ENCODE data around the gene OCLN.
"Not testable (repeated sequence)": the region's sequence is repeated elsewhere in the genome, so short reads cannot be mapped to it uniquely, and the experiment has no call there.

The OCLN gene, protein sequence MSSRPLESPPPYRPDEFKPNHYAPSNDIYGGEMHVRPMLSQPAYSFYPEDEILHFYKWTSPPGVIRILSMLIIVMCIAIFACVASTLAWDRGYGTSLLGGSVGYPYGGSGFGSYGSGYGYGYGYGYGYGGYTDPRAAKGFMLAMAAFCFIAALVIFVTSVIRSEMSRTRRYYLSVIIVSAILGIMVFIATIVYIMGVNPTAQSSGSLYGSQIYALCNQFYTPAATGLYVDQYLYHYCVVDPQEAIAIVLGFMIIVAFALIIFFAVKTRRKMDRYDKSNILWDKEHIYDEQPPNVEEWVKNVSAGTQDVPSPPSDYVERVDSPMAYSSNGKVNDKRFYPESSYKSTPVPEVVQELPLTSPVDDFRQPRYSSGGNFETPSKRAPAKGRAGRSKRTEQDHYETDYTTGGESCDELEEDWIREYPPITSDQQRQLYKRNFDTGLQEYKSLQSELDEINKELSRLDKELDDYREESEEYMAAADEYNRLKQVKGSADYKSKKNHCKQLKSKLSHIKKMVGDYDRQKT

DNA sequence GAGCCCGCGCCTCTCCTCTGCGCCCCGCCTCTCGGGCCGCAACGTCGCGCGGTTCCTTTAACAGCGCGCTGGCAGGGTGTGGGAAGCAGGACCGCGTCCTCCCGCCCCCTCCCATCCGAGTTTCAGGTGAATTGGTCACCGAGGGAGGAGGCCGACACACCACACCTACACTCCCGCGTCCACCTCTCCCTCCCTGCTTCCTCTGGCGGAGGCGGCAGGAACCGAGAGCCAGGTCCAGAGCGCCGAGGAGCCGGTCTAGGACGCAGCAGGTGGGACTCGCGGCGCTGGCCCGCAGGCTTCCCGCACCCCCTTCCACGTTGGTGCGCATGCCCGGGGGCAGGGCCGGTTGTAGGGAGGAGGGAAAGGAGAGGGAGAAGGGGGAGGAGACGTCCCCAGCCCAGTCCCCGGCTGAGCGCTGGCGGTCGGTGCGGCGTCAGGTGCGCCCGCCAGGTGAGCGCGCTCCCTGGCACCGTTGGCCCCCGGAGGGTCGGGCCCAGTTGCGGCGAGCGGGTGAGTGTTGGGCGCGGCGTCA, at the start of gene OCLN:
TSS of gene OCLN (plus strand) at position 400 of the 532 bp plus-strand sequence. CDS start 11,455 bp downstream, outside the sequence.
- DNase-seq, result no peak

DNA sequence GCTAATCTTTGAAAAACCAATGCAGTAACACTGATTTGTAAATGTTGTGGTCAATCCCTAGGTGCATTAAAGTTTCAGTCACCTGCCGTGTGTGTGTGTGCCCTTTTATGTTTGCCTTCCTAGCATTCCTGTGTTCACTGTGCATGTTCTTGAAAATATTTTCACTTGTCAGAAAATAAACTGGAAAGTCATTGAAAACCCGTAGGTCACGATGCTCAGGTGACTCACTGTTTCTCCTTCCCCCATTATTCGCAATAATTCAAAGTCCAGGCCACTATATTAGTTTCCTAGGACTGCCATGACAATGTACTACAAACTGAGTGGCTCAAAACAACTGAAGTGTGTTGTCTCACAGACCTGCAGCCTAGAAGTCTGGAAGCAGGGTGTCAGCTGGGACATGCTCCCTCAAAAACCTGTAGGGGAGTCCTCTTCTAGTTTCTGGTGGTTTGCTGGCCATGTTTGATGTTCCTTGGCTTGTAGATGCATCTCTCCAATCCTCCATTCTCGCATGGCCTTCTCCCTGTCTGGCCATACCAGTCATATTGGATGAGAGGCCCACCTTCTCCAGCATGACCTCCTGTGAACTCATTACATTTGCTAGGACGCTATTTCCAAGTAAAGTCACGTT, 48.3 kb upstream of the OCLN start:
- DNase-seq, result no peak

DNA sequence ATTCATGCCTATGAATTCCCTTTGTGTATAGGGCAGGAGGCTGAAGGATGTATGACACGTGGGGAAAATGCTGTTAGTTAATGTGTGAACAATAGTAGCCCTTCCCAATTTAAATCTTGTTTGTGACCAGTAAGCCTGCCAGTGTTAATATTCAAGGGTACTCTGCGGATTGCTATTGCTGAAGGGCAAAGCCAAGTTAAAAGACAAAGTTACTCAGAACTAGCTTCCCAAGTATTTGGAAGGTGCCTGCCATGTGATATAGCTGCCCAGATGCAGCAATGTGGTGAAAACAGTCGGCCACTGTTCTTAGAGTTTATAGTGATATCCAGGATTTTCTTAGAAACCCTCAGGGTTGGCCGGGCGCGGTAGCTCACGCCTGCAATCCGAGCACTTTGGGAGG, 43.1 kb upstream of the OCLN start:
- DNase-seq, result no peak

DNA sequence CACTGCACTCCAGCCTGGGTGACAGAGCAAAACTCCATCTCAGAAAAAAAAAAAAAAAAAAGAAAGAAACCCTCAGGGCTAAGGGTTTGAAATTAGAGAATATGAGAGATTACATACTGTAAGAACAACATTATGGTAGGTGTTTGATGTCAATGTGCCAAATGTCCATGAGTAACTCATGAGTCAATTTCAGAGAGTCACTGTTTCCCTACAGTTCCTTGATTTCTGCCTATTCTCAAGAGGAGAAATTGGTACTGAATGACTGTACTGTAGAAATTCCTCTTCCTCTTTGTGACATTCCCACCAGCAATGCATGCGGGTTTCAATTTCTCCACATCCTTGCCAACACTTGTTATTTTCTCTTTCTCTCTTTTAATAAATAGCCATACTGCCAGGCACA, 42.5 kb upstream of the OCLN start:
- DNase-seq, result no peak

DNA sequence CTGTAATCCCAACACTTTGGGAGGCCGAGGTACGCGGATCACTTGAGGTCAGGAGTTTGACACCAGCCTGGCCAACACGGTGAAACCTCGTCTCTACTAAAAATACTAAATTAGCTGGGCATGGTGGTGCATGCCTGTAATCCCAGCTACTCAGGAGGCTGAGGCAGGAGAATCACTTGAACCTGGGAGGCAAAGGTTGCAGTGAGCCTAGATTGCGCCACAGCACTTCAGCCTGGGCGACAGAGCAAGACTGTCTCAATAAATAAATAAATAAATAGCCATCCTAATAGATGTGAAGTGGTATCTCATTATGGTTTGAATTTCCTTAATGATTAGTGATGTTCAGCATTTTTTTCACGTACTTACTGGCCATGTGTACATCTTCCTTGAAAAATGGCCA, 42.1 kb upstream of the OCLN start:
- DNase-seq, result not testable (repeated sequence)

DNA sequence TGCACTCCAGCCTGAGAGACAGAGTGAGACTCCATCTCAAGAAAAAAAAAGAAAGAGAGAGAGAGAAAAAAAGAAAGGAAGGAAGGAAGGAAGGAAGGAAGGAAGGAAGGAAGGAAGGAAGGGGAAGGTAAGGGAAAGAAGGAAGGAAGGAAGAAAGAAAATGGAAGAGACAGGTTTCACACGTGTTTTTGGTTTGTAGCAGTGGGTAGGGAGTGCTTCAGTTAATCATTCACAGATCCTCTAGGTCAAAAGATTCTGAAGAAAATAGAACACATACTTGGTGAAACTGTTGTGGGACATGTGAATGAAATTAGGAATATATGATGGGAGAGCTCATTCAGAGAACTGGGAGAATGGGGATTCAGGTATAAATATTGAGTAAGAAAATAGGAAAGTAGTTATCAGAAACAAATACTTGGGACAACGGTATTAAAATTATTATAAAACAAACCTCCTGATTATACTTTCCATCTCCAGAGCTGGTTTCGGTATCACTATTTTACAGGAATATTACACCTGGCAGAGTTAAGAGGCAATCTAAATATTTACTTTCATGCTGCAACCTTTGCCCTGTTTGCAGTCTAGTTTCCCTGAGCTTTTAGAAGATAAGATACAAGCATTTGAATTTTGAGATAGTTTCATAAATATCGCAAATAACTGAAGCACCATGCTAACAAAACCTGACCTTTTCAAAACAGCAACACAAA, 40.5 kb upstream of the OCLN start:
- DNase-seq, result no peak

DNA sequence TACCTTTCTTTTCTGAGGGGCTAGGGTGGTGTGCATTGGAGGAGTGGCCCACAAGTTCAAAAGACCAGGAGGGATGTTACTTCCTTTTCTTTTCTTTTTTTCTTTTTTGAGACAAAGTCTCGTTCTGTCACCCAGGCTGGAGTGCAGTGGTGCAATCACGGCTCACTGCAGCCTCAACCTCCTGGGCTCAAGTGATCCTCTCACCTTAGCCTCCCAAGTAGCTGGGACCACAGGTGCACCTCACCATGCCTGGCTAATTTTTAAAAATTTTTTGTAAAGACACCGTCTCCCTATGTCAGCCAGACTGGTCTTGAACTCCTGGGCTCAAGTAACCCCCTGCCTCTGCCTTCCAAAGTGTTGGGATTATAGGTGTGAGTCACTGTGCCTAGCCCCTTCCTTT, 39.1 kb upstream of the OCLN start:
- DNase-seq, result not testable (repeated sequence)

DNA sequence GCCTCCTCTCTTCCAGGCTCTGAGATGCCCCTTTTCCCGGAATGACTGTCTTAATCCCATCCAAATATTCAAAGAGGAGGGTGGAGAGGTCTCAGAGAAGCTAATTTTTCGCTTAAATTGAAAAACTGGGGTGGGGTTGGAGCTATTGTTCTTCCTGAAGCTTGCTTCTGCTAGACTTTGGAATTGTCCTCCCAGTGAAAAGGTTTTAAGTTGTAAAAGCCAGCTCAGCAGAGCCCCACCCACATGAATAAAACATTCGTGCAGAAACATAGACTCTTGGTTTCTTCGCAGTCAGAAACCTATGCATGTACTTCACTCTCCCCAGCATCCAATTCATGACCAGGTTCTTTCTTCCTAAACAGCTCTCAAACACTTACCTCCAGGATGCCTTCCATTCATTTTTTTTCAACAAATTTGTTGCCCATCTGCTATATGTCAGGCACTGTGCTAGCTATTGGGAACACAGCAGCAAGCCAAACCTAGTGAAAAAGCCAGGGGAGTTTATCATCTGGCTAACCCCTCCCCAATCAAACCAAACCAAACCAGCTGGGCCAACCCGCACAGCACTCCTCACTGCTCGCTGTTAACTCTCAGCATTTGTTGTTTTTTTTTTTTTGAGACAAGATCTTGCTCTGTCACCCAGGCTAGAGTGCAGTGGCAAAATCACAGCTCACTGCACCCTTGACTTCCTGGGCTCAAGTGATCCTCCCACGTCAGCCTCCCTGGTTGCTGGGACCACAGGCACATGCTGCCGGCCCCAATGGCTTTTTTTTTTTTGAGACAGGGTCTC, 37.9 kb upstream of the OCLN start:
- no peak for DNase-seq

DNA sequence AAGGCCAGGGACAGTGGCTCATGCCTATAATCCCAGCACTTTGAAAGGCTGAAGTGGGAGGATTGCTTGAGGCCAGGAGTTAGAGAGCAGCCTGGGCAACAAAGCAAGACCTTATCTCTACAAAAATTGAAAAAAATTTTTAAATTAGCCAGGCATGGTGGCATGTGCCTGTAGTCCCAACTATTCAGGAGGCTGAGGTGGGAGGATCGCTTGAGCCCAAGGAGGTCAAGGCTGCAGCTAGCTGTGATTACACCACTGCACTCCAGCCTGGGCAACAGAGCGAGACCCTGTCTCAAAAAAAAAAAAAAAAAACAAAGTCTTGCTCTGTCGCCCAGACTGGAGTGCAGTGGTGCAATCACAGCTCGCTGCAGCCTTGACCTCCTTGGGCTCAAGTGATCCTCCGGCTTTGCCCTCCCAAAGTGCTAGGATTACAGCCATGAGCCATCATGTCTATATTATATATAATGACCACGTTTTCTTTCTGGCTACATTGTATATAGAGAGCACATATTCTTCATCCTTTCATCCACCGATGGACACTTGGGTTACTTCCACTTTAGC, 37.1 kb upstream of the OCLN start:
- not testable (repeated sequence) for DNase-seq

DNA sequence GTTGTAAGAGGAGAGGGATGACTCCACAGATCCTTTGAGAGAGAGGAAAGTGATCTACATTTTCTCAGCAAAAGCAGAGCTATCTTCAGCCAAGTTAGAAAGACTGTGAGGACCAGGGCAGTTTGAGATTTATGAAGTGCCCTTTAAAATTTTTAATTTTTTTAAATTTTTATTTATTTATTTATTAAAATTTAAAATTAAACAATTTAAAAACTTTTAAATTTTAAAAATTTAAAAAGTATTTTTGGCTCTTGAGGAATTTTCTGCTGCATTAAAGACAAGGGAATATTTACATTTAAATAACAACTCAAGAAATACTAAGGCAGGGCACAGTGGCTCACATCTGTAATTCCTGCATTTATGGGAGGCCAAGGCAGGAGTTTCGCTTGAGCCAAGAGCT, 30.4 kb upstream of the OCLN start:
- no peak for DNase-seq

DNA sequence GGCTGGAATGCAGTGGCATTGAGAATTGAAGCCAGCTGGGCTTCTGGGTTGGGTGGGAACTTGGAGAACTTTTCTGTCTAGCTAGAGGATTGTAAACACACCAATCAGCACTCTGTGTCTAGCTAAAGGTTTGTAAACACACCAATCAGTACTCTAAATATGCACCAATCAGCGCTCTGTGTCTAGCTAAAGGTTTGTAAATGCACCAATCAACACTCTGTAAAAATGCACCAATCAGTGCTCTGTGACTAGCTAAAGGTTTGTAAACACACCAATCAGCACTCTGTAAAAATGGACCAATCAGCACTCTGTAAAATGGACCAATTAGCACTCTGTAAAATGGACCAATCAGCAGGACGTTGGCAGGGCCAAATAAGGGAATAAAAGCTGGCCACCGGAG, 26.2 kb upstream of the OCLN start:
- DNase-seq, result not testable (repeated sequence)

DNA sequence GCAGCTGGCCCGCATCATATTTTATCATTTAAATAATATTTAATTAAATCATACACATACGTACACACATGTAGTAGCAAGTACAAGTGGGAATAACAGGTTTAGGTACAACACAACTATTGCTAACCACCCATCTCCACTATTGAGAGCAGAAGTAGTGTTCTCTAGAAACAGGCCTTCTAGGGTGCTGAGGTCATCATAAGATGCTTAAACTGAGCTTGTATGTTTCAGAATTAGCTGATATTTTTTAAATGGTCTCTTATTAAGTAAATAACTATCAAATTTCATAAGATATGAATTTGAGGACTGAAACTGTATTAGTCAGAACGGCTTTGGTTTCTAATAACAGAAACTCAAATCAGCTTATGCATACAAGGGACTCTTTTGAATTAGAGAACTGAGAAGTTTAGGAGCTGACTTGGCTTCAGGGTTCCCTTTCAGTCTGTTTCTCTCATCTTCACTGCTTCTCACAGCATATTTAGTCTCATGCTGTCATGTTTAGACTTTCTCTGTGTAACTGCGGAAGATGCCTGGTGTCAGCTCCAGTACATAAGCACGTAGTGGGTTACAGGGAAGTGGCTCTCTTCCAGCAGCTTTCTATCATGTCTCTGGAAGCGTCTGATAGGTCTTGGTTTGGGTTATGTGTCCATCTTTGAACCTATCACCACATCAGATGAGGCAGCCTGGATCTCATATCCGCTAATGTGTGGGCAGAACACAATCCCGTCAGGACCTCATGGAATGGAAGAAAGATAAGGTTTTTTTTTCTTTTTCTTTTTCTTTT, 25.0 kb upstream of the OCLN start:
- DNase-seq, result no peak

DNA sequence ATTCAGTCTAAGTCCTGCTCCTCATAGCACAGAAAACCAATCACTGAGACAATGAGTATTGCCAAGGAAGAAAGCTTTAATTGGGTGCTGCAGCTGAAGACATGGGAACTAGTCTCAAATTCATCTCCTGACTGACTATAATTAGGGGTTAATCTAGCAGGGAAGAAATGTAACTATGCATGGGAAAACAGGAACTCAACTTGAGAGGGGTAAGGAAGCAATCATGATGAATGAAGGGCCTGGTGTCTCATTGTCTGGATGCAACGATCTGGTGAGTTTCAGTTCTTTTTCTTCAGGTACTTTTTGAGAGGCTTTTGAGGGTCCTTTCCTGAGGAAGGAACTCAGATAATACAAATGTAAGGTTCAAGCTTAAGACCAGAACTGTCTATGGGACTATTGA, 24.0 kb upstream of the OCLN start:
- no peak for DNase-seq

DNA sequence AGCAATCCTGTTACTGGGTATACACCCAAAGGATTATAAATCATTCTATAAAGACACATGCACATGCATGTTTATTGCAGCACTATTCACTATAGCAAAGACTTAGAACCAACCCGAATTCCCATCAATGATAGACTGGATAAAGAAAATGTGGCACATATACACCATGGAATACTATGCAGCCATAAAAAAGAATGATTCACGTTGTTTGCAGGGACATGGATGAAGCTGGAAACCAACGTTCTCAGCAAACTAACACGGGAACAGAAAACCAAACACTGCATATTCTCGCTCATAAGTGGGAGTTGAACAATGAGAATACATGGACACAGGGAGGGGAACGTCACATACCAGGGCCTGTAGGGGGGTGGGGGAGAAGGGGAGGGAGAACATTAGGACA, 21.1 kb upstream of the OCLN start:
- DNase-seq, result not testable (repeated sequence)

DNA sequence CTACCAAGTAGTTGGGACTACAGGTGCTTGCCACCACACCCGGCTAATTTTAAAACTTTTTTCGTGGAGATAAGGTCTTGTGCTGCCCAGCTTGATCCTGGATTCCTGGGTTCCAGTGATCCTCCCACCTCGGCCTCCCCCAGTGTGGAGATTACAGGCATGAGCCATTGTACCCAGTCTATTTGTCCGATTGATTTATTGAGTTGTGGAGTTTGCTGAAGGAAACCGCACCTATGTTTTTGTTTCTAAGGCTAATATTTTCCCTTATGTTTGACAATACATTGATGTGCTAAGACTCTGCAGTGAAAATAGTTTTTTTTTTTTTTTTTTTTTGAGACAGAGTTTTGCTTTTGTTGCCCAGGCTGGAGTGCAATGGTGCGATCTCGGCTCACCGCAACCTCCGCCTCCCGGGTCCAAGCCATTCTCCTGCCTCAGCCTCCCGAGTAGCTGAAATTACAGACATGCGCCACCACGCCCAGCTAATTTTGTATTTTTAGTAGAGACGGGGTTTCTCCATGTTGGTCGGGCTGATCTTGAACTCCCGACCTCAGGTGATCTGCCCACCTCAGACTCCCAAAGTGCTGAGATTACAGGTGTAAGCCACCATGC, 20.0 kb upstream of the OCLN start:
- DNase-seq, result not testable (repeated sequence)

DNA sequence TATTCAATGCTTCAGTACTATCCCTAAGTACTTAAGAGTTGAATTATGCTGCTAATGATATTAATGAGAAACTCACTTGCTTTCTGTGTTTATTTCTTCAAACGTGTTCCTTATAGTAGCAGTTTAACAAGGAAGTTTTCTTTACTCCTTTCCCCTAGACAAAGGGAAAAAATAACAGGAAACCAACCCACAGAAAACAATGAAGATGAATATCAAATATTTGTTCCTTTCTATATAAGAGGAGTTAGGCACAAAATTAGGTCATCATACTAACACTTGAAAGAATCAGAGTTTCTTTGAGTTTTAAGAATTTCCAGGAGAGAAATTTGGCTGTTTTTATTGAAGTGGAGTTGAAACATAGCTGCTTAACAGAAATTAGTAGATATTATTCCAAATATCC, 15.4 kb upstream of the OCLN start:
- no peak for DNase-seq

DNA sequence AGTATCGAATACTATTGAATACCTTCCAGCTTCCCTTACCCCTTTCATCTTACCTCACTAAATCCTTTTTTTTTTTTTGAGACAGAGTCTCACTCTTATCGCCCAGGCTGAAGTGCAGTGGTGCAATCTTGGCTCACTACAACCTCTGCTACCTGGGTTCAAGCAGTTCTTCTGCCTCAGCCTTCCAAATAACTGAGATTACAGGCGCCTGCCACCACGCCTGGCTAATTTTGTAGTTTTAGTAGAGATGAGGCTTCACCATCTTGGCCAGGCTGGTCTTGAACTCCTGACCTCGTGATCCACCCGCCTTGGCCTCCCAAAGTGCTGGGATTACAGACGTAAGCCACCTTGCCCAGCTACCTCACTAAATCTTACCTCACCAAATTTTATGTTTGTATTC, 14.3 kb upstream of the OCLN start:
- DNase-seq, result not testable (repeated sequence)

DNA sequence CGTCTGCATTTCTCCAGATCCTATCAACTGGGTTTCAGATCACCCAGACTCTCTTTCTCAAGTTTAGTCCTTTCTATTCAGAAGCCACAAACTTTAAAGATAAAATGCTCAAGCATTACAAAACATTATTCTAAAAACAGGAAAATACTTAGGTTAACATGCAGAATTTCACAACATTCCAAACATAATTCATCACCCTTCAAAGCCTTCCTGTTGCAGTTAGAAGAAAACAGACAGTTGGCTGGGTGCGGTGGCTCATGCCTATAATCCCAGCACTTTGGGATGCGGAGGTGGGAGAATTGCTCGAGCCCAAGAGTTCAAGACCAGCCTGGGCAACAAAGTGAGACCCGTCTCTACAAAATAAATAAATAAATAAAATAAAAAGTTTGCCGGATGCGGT, 7.7 kb upstream of the OCLN start:
- DNase-seq, result no peak

DNA sequence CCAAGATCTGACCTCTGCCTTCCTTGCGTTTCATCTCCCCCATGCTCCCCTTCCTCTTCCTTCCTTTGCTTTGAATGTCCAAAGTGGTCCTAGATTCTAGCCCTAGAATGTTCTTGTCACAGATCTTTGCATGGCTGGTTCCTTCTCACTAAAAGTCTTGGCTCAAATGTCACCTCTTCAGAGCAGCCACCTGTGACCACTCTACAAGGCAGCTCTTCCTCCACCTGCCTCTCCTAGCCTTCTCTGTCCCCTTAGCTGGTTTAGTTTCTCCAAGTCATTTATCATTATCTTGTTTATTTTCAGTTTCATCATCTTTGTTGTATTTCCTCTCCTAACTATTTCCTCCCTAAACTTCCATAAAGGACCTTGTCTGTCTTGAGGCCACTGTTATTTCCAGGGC, 7.1 kb upstream of the OCLN start:
- DNase-seq, result no peak

DNA sequence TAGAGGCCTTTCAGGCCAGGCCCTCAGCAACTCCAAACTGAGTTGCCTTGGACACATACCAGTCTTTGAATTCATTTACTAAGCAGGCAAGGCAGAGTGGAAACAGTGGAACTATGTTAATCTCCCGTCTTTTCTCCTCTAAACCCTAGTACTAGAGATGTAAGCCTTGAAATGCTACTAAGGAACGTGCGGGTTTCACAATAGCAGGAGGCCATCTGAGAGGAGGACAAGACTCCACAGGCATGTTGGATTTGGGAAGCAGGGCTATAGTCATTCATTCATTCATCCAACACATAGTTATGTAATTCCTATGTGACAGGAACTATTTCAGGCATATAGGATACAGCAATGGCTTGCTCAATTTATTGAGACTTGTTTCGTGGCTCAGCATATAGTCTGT, 3.3 kb upstream of the OCLN start:
- no peak for DNase-seq

DNA sequence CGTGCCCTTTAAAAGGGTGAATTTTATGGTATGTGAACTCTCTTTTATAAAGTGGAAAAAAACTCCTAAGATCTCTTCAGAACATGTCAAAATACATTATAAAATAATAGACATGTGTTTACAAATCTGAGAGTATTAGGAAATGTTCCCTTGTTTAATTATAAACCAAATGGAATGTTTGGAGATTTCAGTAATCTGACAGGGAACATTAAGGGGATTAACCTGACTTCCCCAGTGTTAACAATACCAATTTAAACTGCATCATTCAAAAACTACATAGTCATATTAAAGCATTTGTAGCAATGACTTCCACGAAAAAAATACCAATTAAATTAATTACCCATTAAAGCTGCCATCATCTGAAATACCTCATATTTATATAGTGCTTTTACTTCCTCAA, 1.6 kb upstream of the OCLN start:
- no peak for DNase-seq

All from NK-92 treated with Interleukin-12 subunit alpha and Interleukin-12 subunit beta, amount 100 ng/mL, for 24 hours (cell line).